Suppressor macrophage treated with lipopolysaccharide for 1 hour (primary cell): ENCODE measurements around the gene AKAP12.

Experiments used
- DNase-seq, 3 donors: peaks; one replicate each; pipeline ENCODE4 v3.0.0-alpha.2; 2020 to 2022

Gene AKAP12, protein sequence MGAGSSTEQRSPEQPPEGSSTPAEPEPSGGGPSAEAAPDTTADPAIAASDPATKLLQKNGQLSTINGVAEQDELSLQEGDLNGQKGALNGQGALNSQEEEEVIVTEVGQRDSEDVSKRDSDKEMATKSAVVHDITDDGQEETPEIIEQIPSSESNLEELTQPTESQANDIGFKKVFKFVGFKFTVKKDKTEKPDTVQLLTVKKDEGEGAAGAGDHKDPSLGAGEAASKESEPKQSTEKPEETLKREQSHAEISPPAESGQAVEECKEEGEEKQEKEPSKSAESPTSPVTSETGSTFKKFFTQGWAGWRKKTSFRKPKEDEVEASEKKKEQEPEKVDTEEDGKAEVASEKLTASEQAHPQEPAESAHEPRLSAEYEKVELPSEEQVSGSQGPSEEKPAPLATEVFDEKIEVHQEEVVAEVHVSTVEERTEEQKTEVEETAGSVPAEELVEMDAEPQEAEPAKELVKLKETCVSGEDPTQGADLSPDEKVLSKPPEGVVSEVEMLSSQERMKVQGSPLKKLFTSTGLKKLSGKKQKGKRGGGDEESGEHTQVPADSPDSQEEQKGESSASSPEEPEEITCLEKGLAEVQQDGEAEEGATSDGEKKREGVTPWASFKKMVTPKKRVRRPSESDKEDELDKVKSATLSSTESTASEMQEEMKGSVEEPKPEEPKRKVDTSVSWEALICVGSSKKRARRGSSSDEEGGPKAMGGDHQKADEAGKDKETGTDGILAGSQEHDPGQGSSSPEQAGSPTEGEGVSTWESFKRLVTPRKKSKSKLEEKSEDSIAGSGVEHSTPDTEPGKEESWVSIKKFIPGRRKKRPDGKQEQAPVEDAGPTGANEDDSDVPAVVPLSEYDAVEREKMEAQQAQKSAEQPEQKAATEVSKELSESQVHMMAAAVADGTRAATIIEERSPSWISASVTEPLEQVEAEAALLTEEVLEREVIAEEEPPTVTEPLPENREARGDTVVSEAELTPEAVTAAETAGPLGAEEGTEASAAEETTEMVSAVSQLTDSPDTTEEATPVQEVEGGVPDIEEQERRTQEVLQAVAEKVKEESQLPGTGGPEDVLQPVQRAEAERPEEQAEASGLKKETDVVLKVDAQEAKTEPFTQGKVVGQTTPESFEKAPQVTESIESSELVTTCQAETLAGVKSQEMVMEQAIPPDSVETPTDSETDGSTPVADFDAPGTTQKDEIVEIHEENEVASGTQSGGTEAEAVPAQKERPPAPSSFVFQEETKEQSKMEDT (N-terminal part only)

DNA sequence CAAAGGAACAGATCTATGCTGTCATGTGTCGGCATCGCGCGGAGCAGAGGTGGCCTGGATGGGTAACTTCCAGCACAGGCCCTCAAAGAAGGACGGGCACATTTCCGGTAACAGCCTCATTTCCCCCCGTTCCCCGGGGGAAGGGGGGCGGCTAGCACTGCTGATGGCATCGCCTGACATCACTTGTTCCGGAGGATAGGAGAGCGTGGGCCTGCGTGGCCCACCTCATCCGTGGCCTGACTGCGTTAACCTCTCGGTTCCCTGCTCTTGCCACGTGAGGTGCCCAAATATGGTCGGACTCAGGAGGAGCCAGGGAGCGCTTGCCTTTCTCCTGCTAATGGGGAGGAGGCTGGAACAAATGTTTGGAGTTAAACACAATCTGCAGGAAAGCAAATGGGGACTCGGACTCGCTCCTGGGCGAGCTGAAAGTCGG lies at the start of gene AKAP12:
TSS of gene AKAP12 (plus strand) at position 365 of the 433 bp plus-strand sequence. CDS start 596 bp downstream, outside the sequence.
- DNase-seq = no peak

DNA sequence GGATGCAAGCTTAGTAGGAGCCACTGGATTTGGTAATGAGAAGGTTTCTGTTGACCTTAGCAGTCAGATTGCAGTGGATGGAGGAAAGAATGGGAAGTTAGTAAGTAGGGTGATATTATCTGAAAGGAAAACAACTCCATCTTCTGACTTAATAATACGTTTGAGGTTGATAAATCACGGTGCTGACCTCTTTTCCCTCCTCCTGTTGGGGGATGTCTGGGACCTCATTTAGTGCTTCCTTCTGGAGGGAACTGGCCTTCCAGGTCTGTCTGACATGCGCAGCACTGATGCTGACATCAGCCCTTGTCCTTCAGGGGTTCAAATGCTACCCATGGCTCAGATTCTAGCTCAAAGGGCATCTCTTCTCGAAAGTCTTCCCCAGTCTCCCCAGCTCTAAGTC lies 48.2 kb upstream of the AKAP12 start:
- DNase-seq = no peak

DNA sequence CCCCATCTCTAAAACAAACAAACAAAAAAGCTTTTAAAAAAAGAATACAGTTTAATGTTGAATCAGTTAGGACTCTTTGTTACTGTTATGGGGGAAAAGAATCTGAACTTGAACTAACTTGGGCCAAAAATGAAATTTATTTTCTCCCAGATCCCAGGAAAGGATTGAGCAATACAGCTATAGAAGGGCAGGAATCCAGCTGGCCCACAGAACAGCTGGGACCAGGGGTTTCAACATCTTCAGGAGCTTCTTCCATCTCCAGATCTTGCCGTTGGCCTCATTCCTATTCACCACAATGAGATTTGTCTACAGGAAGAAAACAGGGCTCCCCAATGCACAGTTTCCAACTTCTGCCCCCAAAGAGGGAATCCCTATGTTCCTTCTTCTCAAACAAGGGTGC lies 43.2 kb upstream of the AKAP12 start:
- no peak for DNase-seq

DNA sequence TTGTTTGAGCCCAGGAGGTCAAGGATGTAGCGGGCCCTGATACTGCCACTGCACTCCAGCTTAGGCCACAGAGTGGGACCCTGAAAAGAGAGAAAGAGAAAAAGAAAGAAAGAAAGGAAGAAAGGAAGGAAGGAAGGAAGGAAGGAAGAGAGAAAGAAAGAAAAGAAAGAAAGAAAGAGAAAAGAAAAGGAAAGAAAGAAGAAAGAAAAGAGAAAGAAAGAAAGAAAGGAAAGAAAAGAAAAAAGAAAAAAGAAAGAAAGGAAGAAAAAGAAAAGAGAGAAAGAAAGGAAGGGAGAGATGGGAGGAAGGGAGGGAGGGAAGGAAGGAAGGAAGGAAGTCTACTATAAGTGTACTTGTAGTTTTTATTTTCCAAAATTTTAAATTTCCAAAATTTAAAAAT lies 42.2 kb upstream of the AKAP12 start:
- no peak for DNase-seq

DNA sequence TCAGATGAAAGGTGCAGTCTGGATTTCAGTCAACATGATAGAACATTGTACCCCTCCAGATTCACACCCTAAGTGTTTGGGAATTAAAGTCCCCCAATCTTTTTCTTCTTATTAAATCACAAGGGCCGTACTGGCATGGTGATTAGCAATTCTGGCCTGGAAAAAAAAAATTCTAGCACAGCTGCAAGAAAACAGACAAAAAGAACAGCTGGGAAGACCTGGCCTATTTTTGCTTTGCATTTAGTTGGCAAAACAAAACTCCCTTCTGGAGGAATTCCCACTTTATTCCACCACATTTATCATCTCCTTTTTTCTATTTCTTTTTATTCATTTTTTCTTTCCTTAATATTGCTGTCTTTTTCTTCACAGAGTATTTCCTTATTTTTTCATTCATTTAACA lies 39.8 kb upstream of the AKAP12 start:
- no peak for DNase-seq

DNA sequence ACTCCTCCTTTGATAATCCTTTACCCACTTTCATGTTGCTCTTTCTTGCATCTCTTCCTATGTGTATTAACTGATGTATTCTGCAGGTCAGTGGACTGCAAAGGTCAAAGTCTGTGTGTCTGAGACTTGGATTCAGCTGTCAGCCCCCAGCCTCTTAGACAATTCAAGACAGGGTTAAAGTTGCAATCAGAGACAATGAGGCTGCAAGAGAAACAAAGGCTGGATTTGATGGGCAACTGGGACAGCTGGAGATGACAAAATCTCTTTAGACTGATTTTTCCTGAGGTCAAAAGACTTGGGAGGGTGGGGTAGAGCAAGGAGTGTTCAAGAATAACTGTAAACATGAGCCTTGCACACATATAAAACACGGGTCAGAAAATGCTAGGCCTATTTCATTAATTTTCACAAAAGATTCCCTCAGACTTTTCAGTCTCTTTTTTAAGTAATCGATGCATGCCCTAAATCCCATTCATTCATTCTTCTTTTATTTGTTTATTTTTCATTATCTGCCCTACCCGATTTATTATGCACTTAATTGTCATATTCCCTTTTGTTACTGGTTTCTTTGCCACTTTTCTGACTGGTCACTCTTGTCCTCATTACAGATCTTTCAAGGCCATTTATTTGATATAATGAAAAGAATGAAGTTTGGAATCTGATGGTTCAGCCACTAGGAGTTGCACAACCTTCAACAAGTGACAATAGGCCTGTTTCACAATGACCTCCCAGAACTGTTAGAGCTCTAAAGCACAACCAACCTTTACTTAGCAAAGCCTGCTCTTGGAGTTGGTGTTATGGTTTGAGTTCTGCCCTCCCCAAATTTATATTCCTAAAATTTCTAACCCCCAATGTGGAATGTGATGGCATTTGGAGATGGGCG lies 33.8 kb upstream of the AKAP12 start:
- DNase-seq = no peak

DNA sequence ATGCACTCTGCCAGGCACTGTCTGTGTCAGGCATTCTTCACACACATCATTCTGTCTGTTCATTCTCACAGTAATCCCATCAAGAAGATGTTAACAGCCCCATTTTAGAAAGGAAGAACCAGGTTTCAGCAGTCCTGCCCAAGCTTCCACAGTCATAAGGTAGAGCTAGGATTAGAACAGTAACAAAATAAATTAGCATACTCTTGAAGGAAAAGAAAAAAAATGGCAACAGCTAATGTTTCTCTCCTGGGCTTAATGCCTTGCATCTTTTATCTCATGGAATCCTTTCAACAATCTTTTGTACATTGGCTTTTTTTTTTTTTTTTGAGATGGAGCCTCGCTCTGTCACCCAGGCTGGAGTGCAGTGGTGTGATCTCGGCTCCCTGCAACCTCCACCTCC lies 32.1 kb upstream of the AKAP12 start:
- no peak for DNase-seq

DNA sequence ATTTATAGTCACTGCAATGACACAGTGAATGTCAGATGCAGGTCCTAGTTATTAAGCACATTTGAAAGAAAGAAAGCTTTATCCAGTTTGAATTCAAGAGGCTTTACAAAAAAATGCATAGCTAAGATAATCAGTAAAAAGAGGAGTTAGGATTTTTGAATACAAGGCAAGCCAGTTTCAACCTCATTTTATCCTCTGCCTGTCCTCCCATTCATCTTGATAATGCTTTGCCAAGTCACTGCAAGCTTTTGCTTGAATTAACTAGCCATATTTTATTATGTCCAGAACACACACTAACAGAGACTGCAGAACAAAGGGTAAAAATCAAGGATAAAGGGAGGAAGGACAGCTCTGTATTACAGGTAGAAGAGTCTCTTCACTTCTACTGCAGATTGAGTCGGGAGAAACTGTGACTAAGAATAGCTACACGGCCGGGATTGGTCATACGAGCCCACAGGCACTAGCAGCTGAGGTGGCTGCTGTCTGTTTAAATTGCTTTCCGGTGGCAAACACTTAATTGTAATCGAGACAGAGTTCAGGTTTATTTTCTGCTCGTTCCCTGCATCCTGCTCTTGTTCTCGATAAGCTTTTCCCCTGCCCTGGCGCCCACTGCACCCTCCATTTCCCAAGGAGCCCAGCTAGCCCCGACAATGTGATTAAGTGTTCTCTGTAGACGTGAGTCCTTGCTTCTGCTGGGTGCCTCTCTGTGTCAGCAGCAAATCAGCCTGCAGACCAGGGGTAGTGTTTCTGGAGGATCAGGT lies 30.5 kb upstream of the AKAP12 start:
- DNase-seq = no peak

DNA sequence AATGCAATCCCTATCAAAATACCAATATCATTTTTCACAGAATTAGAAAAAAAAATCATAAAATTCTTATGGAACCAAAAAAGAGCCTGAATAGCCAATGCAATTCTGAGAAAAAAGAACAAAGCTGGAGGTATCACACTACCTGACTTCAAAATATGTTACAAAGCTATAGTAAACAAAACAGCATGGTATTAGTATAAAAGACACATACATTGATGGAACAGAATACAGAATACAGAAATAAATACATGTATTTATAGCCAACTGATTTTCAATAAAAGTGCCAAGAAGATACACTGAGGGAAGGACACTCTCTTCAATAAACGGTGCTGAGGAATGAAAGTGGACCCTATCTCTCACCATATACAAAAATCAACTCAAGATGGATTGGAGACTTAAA lies 28.7 kb upstream of the AKAP12 start:
- no peak for DNase-seq

DNA sequence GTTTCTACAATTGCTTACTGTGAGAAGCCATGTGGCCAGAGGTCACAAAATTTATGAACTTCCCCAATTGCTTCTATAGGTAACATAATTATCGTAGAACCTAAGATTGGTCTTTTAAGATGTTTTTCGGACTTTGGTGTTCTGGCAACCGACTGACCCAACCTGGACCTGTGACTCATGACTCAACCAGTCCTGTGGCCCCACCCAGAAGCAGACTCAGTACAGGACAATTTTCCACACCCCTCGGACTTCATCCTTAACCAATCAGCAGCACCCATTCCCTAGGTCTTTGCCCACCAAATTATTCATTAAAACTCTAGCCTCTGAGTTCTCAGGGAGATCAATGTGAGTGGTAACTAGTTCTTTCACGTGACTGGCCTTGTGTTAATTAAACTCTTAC lies 26.4 kb upstream of the AKAP12 start:
- no peak for DNase-seq

DNA sequence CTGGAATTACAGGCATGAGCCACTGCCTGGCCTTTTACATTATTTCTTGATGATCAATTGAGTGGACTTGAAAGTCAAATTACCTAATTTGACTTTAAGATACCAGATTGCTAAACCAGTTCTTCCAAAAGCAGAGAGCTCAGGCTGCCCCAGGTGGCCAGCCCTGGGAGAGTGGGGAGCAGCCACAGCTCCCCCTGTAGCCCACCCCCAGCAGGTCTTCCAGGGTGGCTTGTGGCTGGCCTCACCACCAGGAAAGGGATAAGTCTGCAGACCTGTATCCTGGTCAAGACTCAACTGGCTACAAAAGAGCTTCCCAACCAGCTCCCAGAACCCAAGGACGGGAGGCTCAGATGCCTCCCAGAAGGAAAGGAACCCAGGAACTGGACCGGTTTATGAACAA lies 23.8 kb upstream of the AKAP12 start:
- no peak for DNase-seq

DNA sequence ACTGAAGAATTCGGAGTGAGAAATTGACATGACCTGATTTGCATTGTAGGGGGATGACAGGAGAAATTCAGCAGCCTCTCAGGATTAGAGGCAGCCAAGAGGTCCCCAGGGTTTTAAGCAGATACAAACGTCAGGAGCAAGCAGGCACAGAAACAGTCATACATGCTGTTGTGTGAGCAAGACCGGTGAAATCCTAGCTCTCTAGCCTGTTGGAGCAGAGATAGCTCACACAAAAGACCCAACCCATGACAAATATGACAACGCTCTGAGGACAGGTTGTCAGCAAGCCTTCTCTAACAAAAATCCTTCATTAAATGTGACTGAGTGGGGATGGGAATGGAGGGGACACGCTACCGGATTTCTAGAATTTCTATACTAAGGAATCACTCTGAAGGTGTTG lies 23.0 kb upstream of the AKAP12 start:
- no peak for DNase-seq

DNA sequence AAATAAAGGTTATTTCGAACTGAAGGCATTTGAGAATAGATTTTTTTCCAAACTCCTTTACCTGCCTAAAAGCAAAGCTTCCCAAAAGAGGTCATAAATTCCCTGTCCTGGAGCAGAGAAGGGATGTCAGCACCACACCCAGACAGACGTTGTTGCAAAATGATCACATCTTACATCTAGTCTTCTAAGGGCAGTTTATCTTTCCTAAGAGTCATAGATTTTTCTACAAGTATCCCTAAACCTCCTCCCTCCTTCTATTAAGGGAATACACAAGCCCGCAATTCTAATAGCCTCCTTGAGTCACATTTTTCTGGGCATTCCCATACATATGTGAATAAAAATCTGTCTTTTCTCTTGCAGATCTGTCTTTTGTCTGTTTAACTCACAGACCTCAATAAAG lies 20.6 kb upstream of the AKAP12 start:
- DNase-seq = no peak

DNA sequence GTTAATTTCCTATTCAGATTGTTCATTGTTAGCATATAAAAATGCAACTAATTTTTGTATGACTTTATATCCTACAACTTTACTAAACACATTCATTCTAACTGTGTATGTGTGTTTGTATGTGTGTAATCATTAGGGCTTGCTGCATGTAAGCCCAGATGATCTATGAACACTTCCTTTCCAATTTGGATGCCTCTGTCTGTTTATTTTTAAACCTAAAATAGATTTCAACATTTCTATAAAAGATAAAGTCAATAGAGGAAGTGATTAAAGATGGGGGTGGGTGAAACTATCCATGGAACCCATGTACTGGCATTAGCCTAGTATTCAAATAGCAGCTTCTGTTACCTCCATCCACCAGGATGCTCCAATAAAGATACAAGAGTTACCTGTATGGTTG lies 15.7 kb upstream of the AKAP12 start:
- no peak for DNase-seq

DNA sequence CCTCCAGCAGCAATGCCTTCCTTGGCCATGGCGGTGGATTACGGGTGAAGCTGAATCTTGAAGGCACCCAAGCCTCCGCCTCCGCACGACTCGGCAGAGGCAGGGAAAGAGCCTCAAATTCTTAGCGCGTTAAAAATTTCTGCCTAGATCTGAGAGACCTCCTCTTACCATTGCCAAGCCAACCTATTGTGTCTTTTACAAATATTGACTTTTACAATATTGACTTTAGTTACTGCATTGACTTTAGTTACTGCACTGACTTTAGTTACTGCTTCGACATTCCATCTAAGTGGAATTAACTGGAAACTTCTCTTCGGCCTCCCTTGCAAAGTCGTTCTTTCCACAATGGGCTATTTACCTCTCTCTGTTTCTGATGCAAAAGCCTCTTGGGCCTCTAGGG lies 13.8 kb upstream of the AKAP12 start:
- DNase-seq = no peak

DNA sequence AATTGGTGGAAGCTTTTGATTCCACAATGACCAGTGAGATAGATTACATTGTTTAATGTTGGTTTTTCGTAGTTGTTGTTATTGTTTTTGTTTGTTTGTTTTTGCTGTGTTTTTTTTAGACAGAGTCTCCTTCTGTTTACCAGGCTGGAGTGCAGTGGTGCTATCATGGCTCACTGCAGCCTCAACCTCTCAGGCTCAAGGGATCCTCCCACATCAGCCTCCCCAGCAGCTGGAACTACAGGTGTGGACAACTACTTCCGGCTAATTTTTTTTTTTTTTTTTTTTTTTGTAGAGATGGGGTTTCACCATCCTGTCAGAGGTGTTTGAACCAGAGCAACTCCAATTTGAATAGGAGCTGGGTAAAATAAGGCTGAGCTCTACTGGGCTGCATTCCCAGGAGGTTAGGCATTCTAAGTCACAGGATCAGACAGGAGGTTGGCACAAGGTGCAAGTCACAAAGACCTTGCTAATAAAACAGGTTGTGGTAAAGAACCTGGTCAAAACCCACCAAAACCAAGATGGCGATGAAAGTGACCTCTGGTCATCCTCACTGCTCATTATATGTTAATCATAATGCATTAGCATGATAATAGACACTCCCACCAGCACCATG lies 10.9 kb upstream of the AKAP12 start:
- no peak for DNase-seq

DNA sequence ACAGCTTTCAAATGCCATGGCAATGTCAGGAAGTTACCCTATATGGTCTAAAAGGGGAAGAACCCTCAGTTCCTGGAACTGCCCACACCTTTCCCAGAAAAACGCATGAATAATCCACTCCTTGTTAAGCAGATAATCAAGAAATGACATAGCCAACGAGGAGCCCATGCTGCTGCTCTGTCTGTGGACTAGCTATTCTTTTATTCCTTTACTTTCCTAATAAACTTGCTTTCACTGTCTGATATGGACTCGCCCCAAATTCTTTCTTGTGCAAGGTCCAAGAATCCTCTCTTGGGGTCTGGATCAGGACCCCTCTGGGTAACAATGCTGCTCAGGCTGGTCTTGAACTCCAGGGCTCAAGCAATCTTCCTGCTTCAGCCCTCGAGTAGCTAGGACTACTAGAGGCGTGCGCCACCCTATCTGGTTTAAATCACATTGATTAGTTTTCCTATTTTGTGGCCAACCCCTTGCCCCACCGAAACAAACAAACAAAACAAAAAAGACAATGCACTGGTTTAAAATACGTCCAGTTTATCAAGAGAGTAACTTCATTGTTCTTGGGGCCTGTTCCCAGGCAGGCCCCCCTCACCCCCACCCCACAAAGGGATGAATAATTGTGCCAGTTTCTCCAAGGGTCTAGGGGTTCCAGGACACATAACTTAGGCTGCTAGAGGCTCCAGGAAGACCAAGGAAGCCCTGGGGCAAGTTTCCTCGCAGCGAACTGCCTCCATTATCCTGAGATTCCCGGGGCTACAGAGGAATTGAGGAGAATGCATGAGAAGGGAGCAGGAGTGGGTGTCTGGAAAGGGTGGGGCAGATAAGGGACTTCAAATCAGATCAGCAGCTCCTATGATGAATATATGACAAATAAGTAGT lies 10.1 kb upstream of the AKAP12 start:
- peak in 2 of 3 donors; percentile 9 to 59 for DNase-seq

DNA sequence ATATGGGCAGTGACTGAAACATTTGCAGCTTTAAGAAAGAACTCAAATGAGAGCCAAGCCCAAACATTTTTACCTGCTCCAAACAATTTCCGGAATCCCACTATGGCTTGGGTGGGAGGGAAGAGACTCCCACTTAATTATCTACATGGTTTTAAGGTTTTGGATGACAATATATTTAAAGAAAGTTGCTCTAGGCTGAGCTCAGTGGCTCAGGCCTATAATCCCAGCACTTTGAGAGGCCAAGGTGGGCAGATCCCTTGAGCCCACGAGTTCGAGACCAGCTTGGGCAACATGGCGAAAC lies 9.5 kb upstream of the AKAP12 start:
- DNase-seq = no peak

DNA sequence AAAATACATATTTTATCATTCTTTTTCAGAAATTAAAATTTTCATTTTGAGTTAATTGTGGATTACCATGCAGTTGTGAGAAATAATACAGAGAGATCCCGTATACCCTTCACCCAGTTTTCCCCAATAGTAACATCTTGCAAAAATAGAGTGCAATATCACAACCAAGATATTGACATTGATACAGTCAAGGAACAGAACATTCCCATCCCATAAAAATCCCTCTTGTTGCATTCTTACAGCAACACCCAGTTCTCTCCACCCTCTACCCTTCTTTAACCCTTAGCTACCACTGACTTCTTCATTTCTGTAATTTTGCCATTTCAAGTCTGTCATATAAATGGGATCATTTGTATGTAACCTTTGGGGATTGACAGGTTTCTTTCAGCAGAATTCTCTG lies 6.9 kb upstream of the AKAP12 start:
- no peak for DNase-seq

DNA sequence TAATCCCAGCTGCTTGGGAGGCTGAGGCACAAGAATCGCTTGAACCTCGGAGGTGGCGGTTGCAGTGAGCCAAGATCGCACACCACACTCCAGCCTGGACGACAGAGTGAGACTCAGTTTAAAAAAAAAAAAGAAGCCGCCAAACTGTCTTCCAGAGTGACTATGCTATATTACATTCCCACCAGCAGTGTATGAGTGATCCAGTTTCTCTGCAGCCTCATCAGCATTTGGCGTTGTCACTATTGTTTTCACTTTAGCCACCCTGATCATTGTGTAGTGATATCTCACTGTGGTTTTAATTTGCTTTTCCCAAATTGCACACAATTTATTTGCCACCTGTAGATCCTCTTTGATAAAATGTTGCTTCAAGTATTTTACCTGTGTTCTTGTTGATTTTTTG lies 6.0 kb upstream of the AKAP12 start:
- DNase-seq = no peak
